Measurements from ENCODE around the gene GRIA3.
"Not testable (repeated sequence)": the region's sequence is repeated elsewhere in the genome, so short reads cannot be mapped to it uniquely, and the experiment has no call there.

GRIA3 gene

DNA sequence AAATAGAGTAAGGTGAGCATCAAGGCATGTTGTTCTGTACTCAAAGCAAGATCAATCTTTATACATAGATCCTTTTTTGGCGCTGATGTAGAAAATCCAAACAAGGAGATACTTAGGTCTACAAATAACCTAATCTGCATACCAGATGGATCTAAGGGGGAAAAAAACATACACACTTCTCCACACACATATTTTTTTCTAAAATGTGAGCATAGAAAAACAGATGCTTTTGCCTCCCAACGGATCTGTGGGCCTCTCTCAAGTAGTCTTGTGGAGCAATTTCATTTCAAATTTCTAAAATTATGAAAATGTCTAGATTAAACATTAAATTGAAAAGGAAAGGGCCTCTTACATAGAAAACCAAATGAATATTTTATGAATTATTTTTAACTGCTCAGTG lies 166.1 kb downstream of the GRIA3 start:
- H3K14ac ChIP-seq (ENCODE audit: low read length): no peak overlapping the region
- H4K12ac ChIP-seq (ENCODE audit: low read depth, low read length): no peak overlapping the region
- H3K4me1 ChIP-seq (ENCODE audit: control insufficient read depth in 1 of 2, insufficient read depth in 2 of 2, low read length in 2 of 2): no peaks in the 10 kb centered on the region
- no peak overlapping the region for H3K4me2 ChIP-seq (ENCODE audit: low read length)
- H2BK12ac ChIP-seq (ENCODE audit: low read length): no peak overlapping the region
- no peak overlapping the region for H3K23ac ChIP-seq (ENCODE audit: low read length)
- H3K79me1 ChIP-seq (ENCODE audit: low read length): no peaks in the 10 kb centered on the region
- H2AK5ac ChIP-seq (ENCODE audit: low read length): no peak overlapping the region
- no peaks in the 10 kb centered on the region for H3K9me3 ChIP-seq (ENCODE audit: insufficient read depth, low read depth, low read length)
- H3K79me2 ChIP-seq (ENCODE audit: control insufficient read depth, insufficient read depth, low read length, poor library complexity): no peaks in the 10 kb centered on the region
- DNase-seq: no peak
- H2BK5ac ChIP-seq (ENCODE audit: low read depth, low read length, poor library complexity): no peak overlapping the region
- no peak overlapping the region for H2BK120ac ChIP-seq (ENCODE audit: insufficient read depth, low read length, poor library complexity)
- no peak overlapping the region for H4K8ac ChIP-seq (ENCODE audit: low read depth, low read length)
- no peak overlapping the region for H3K4me3 ChIP-seq (ENCODE audit: low read depth, low read length)
- H3K9ac ChIP-seq (ENCODE audit: low read length): no peak overlapping the region
- H3K27me3 ChIP-seq (ENCODE audit: insufficient read depth, low read length): no peaks in the 10 kb centered on the region
- no peak overlapping the region for H2AFZ ChIP-seq (ENCODE audit: insufficient read depth, low read length, poor library complexity)
- H3K27ac ChIP-seq (ENCODE audit: low read depth, low read length): no peak overlapping the region
- no peak overlapping the region for H4K91ac ChIP-seq (ENCODE audit: low read depth, low read length)
- WGBS (ENCODE audit: extremely low coverage, insufficient coverage, insufficient read length): no CpG with 5 or more reads among the region's 2 CpGs
- no peak overlapping the region for H3K18ac ChIP-seq (ENCODE audit: low read length)
- H3K4ac ChIP-seq (ENCODE audit: low read depth, low read length): no peak overlapping the region
- no peaks in the 10 kb centered on the region for H3K36me3 ChIP-seq (ENCODE audit: control insufficient read depth in 1 of 2, insufficient read depth in 2 of 2, low read length in 2 of 2)

- no peak overlapping the region for H3K18ac ChIP-seq (ENCODE audit: low read length)
- no peak overlapping the region for H3K14ac ChIP-seq (ENCODE audit: low read length)
- no peaks in the 10 kb centered on the region for H3K79me2 ChIP-seq (ENCODE audit: control insufficient read depth, insufficient read depth, low read length, poor library complexity)
- no peaks in the 10 kb centered on the region for H3K9me3 ChIP-seq (ENCODE audit: insufficient read depth, low read depth, low read length)
- no peak overlapping the region for H2BK120ac ChIP-seq (ENCODE audit: insufficient read depth, low read length, poor library complexity)
- H3K9ac ChIP-seq (ENCODE audit: low read length): no peak overlapping the region
- H2BK12ac ChIP-seq (ENCODE audit: low read length): no peak overlapping the region
- no peak overlapping the region for H3K4ac ChIP-seq (ENCODE audit: low read depth, low read length)
- no peak overlapping the region for H4K12ac ChIP-seq (ENCODE audit: low read depth, low read length)
- no peak overlapping the region for H3K27ac ChIP-seq (ENCODE audit: low read depth, low read length)
- no peak overlapping the region for H4K91ac ChIP-seq (ENCODE audit: low read depth, low read length)
- H3K27me3 ChIP-seq (ENCODE audit: insufficient read depth, low read length): no peaks in the 10 kb centered on the region
- no peak overlapping the region for H2BK5ac ChIP-seq (ENCODE audit: low read depth, low read length, poor library complexity)
- H4K8ac ChIP-seq (ENCODE audit: low read depth, low read length): no peak overlapping the region
- H2AK5ac ChIP-seq (ENCODE audit: low read length): no peak overlapping the region
- no peak overlapping the region for H3K23ac ChIP-seq (ENCODE audit: low read length)
- H3K79me1 ChIP-seq (ENCODE audit: low read length): no peaks in the 10 kb centered on the region
- no peaks in the 10 kb centered on the region for H3K4me1 ChIP-seq (ENCODE audit: control insufficient read depth in 1 of 2, insufficient read depth in 2 of 2, low read length in 2 of 2)
- H3K36me3 ChIP-seq (ENCODE audit: control insufficient read depth in 1 of 2, insufficient read depth in 2 of 2, low read length in 2 of 2): no peaks in the 10 kb centered on the region
- no peak overlapping the region for H2AFZ ChIP-seq (ENCODE audit: insufficient read depth, low read length, poor library complexity)
- no peak overlapping the region for H3K4me2 ChIP-seq (ENCODE audit: low read length)
- H3K4me3 ChIP-seq (ENCODE audit: low read depth, low read length): no peak overlapping the region
- DNase-seq: no peak
Observed at GRCh38 chrX:123357941-123358340, 173.9 kb downstream of the GRIA3 start.

GRCh38 chrX:123358457-123358856 lies 174.4 kb downstream of the GRIA3 start:
- H3K4me3 ChIP-seq (ENCODE audit: low read depth, low read length): no peak overlapping the region
- no peaks in the 10 kb centered on the region for H3K36me3 ChIP-seq (ENCODE audit: control insufficient read depth in 1 of 2, insufficient read depth in 2 of 2, low read length in 2 of 2)
- H3K27ac ChIP-seq (ENCODE audit: low read depth, low read length): no peak overlapping the region
- no peak overlapping the region for H4K12ac ChIP-seq (ENCODE audit: low read depth, low read length)
- no peaks in the 10 kb centered on the region for H3K79me1 ChIP-seq (ENCODE audit: low read length)
- no peak overlapping the region for H4K8ac ChIP-seq (ENCODE audit: low read depth, low read length)
- no peak overlapping the region for H3K9ac ChIP-seq (ENCODE audit: low read length)
- no peak overlapping the region for H3K4ac ChIP-seq (ENCODE audit: low read depth, low read length)
- H2BK120ac ChIP-seq (ENCODE audit: insufficient read depth, low read length, poor library complexity): no peak overlapping the region
- no peak overlapping the region for H3K4me2 ChIP-seq (ENCODE audit: low read length)
- H3K23ac ChIP-seq (ENCODE audit: low read length): no peak overlapping the region
- H2AK5ac ChIP-seq (ENCODE audit: low read length): no peak overlapping the region
- no peak overlapping the region for H3K18ac ChIP-seq (ENCODE audit: low read length)
- H2BK5ac ChIP-seq (ENCODE audit: low read depth, low read length, poor library complexity): no peak overlapping the region
- H3K9me3 ChIP-seq (ENCODE audit: insufficient read depth, low read depth, low read length): no peaks in the 10 kb centered on the region
- H3K14ac ChIP-seq (ENCODE audit: low read length): no peak overlapping the region
- H3K4me1 ChIP-seq (ENCODE audit: control insufficient read depth in 1 of 2, insufficient read depth in 2 of 2, low read length in 2 of 2): no peaks in the 10 kb centered on the region
- H2BK12ac ChIP-seq (ENCODE audit: low read length): no peak overlapping the region
- H4K91ac ChIP-seq (ENCODE audit: low read depth, low read length): no peak overlapping the region
- H3K27me3 ChIP-seq (ENCODE audit: insufficient read depth, low read length): no peaks in the 10 kb centered on the region
- DNase-seq: no peak
- no peaks in the 10 kb centered on the region for H3K79me2 ChIP-seq (ENCODE audit: control insufficient read depth, insufficient read depth, low read length, poor library complexity)
- no CpG with 5 or more reads among the region's 4 CpGs for WGBS (ENCODE audit: extremely low coverage, insufficient coverage, insufficient read length)
- H2AFZ ChIP-seq (ENCODE audit: insufficient read depth, low read length, poor library complexity): no peak overlapping the region

DNA sequence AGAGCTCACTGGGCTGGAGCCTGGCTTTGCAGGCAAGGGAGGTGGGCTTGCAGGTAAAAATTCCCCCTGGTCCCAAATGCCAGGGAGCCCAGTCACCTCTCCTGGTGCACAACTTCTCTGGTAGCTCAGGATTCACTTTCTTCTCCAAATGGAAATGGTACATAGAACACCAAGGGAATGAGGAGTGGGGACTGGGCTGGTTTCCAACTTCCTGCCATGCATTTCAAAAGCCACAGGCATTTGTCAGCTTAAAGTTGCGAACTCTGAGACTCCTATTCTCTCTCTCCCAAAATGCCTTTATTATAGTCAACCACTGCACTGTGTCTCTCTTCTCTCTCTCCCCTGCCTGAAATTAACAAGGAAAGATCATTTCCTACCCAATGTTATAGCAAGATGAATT lies 177.3 kb downstream of the GRIA3 start:
- H3K18ac ChIP-seq (ENCODE audit: low read length): no peak overlapping the region
- H3K4me3 ChIP-seq (ENCODE audit: low read depth, low read length): no peak overlapping the region
- no peaks in the 10 kb centered on the region for H3K9me3 ChIP-seq (ENCODE audit: insufficient read depth, low read depth, low read length)
- H3K27ac ChIP-seq (ENCODE audit: low read depth, low read length): no peak overlapping the region
- H3K4ac ChIP-seq (ENCODE audit: low read depth, low read length): no peak overlapping the region
- no peaks in the 10 kb centered on the region for H3K79me1 ChIP-seq (ENCODE audit: low read length)
- H2BK12ac ChIP-seq (ENCODE audit: low read length): no peak overlapping the region
- no peak overlapping the region for H2AFZ ChIP-seq (ENCODE audit: insufficient read depth, low read length, poor library complexity)
- no peak overlapping the region for H3K14ac ChIP-seq (ENCODE audit: low read length)
- no peak overlapping the region for H2BK5ac ChIP-seq (ENCODE audit: low read depth, low read length, poor library complexity)
- no peaks in the 10 kb centered on the region for H3K4me1 ChIP-seq (ENCODE audit: control insufficient read depth in 1 of 2, insufficient read depth in 2 of 2, low read length in 2 of 2)
- no peaks in the 10 kb centered on the region for H3K27me3 ChIP-seq (ENCODE audit: insufficient read depth, low read length)
- H4K8ac ChIP-seq (ENCODE audit: low read depth, low read length): no peak overlapping the region
- H3K9ac ChIP-seq (ENCODE audit: low read length): no peak overlapping the region
- H2AK5ac ChIP-seq (ENCODE audit: low read length): no peak overlapping the region
- WGBS (ENCODE audit: extremely low coverage, insufficient coverage, insufficient read length): no CpG with 5 or more reads among the region's 1 CpG
- H3K36me3 ChIP-seq (ENCODE audit: control insufficient read depth in 1 of 2, insufficient read depth in 2 of 2, low read length in 2 of 2): no peaks in the 10 kb centered on the region
- H3K23ac ChIP-seq (ENCODE audit: low read length): no peak overlapping the region
- DNase-seq: no peak
- no peak overlapping the region for H3K4me2 ChIP-seq (ENCODE audit: low read length)
- H4K12ac ChIP-seq (ENCODE audit: low read depth, low read length): no peak overlapping the region
- no peak overlapping the region for H4K91ac ChIP-seq (ENCODE audit: low read depth, low read length)
- no peaks in the 10 kb centered on the region for H3K79me2 ChIP-seq (ENCODE audit: control insufficient read depth, insufficient read depth, low read length, poor library complexity)
- no peak overlapping the region for H2BK120ac ChIP-seq (ENCODE audit: insufficient read depth, low read length, poor library complexity)

- no CpG with 5 or more reads among the region's 2 CpGs for WGBS (ENCODE audit: extremely low coverage, insufficient coverage, insufficient read length)
- not testable (repeated sequence) for DNase-seq; H3K4me2 ChIP-seq (ENCODE audit: low read length); H4K8ac ChIP-seq (ENCODE audit: low read depth, low read length); H2BK5ac ChIP-seq (ENCODE audit: low read depth, low read length, poor library complexity); H2AFZ ChIP-seq (ENCODE audit: insufficient read depth, low read length, poor library complexity); H3K79me1 ChIP-seq (ENCODE audit: low read length); H3K4me1 ChIP-seq (ENCODE audit: control insufficient read depth in 1 of 2, insufficient read depth in 2 of 2, low read length in 2 of 2); H3K9me3 ChIP-seq (ENCODE audit: insufficient read depth, low read depth, low read length); H3K4ac ChIP-seq (ENCODE audit: low read depth, low read length); H3K27me3 ChIP-seq (ENCODE audit: insufficient read depth, low read length); H3K18ac ChIP-seq (ENCODE audit: low read length); H3K79me2 ChIP-seq (ENCODE audit: control insufficient read depth, insufficient read depth, low read length, poor library complexity); H3K4me3 ChIP-seq (ENCODE audit: low read depth, low read length); H3K9ac ChIP-seq (ENCODE audit: low read length); H2AK5ac ChIP-seq (ENCODE audit: low read length); H2BK120ac ChIP-seq (ENCODE audit: insufficient read depth, low read length, poor library complexity); H3K14ac ChIP-seq (ENCODE audit: low read length); H2BK12ac ChIP-seq (ENCODE audit: low read length); H3K36me3 ChIP-seq (ENCODE audit: control insufficient read depth in 1 of 2, insufficient read depth in 2 of 2, low read length in 2 of 2); H4K12ac ChIP-seq (ENCODE audit: low read depth, low read length); H3K23ac ChIP-seq (ENCODE audit: low read length); H3K27ac ChIP-seq (ENCODE audit: low read depth, low read length); H4K91ac ChIP-seq (ENCODE audit: low read depth, low read length)
Observed at GRCh38 chrX:123386196-123386595, 202.1 kb downstream of the GRIA3 start.
